Measurements from ENCODE around the gene SEL1L2. TPM values are rescaled to one million over a fixed set of nuclear protein-coding genes. Genes with fewer than 3 reads are reported as not detected.

SEL1L2 gene
- polyA plus RNA-seq, 1 experiment, result not detected

DNA sequence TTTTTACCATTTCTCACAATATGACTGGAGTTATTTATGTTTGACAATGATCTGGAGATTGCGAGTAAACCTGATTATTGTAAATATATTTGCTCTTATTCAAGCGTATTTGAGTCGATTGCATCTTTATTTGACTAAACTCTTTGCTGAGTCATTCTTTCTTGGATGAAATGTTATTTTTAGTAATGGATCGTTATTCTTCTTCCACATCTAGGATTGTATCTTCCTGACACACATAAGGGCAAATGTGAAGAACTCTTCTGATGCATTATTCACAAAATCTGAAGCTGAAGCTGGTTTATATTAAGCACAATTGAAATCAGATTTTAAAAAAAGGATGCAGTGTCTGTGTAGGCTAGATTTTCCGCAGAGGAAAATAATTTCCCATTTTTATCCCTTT lies 68.2 kb downstream of the SEL1L2 start:
- ChIA-PET POLR2A (no interaction called here), CTCF (no interaction called here)
- DNase-seq (ENCODE audit: low read depth, low spot score), result no peak
- peaks cover 7% of the 10 kb centered on the region for H3K9me3 ChIP-seq (ENCODE audit: control insufficient read depth, insufficient read depth, low read length)
- no peaks in the 10 kb centered on the region for H3K27me3 ChIP-seq (ENCODE audit: control insufficient read depth, insufficient read depth, low read length)
- TF ChIP-seq, protein P1, sequence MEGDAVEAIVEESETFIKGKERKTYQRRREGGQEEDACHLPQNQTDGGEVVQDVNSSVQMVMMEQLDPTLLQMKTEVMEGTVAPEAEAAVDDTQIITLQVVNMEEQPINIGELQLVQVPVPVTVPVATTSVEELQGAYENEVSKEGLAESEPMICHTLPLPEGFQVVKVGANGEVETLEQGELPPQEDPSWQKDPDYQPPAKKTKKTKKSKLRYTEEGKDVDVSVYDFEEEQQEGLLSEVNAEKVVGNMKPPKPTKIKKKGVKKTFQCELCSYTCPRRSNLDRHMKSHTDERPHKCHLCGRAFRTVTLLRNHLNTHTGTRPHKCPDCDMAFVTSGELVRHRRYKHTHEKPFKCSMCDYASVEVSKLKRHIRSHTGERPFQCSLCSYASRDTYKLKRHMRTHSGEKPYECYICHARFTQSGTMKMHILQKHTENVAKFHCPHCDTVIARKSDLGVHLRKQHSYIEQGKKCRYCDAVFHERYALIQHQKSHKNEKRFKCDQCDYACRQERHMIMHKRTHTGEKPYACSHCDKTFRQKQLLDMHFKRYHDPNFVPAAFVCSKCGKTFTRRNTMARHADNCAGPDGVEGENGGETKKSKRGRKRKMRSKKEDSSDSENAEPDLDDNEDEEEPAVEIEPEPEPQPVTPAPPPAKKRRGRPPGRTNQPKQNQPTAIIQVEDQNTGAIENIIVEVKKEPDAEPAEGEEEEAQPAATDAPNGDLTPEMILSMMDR (IDR thresholded peaks at IDR 0.05; ENCODE audit: low read depth, low read length), result no peak
- H3K27ac ChIP-seq (ENCODE audit: low read depth, low read length), result no peak overlapping the region
- no peak overlapping the region for H3K4me3 ChIP-seq (ENCODE audit: low read depth, low read length)

- DNase-seq (ENCODE audit: low read depth, low spot score), result no peak
- no peaks in the 10 kb centered on the region for H3K27me3 ChIP-seq (ENCODE audit: control insufficient read depth, insufficient read depth, low read length)
- H3K27ac ChIP-seq (ENCODE audit: low read depth, low read length), result no peak overlapping the region
- ChIA-PET CTCF (no interaction called here), POLR2A (no interaction called here)
- peaks cover 7% of the 10 kb centered on the region; the same call in 1 of the 2 replicates for H3K9me3 ChIP-seq (ENCODE audit: control insufficient read depth, insufficient read depth, low read length)
- TF ChIP-seq, protein P1 (IDR thresholded peaks at IDR 0.05; ENCODE audit: low read depth, low read length), result no peak
- H3K4me3 ChIP-seq (ENCODE audit: low read depth, low read length), result no peak overlapping the region
Observed at GRCh38 chr20:13915284-13915683, 75.1 kb downstream of the SEL1L2 start.

GRCh38 chr20:13913572-13913971 lies 76.8 kb downstream of the SEL1L2 start:
- POLR2A ChIA-PET, result no interaction called here
- TF ChIP-seq, protein P1 (IDR thresholded peaks at IDR 0.05; ENCODE audit: low read depth, low read length), result no peak
- DNase-seq (ENCODE audit: low read depth, low spot score), result no peak
- Histone ChIP-seq H3K4me3 (ENCODE audit: low read depth, low read length) (no peak overlapping the region), H3K27me3 (ENCODE audit: control insufficient read depth, insufficient read depth, low read length) (no peaks in the 10 kb centered on the region), H3K9me3 (ENCODE audit: control insufficient read depth, insufficient read depth, low read length) (peaks cover 7% of the 10 kb centered on the region; the same call in 1 of the 2 replicates), H3K27ac (ENCODE audit: low read depth, low read length) (no peak overlapping the region)
- CTCF ChIA-PET, result no interaction called here

- TF ChIP-seq, protein P1 (IDR thresholded peaks at IDR 0.05; ENCODE audit: low read depth, low read length), result no peak
- no peak for DNase-seq (ENCODE audit: low read depth, low spot score)
- ChIA-PET CTCF (no interaction called here), POLR2A (no interaction called here)
- Histone ChIP-seq H3K4me3 (ENCODE audit: low read depth, low read length) (no peak overlapping the region), H3K27me3 (ENCODE audit: control insufficient read depth, insufficient read depth, low read length) (no peaks in the 10 kb centered on the region), H3K27ac (ENCODE audit: low read depth, low read length) (no peak overlapping the region), H3K9me3 (ENCODE audit: control insufficient read depth, insufficient read depth, low read length) (peaks cover 7% of the 10 kb centered on the region; the same call in 1 of the 2 replicates)
Observed at GRCh38 chr20:13913131-13913530, 77.3 kb downstream of the SEL1L2 start.

GRCh38 chr20:13910492-13910891 lies 79.9 kb downstream of the SEL1L2 start:
- Histone ChIP-seq H3K27ac (ENCODE audit: low read depth, low read length) (no peak overlapping the region), H3K9me3 (ENCODE audit: control insufficient read depth, insufficient read depth, low read length) (peaks cover 6% of the 10 kb centered on the region), H3K27me3 (ENCODE audit: control insufficient read depth, insufficient read depth, low read length) (no peaks in the 10 kb centered on the region), H3K4me3 (ENCODE audit: low read depth, low read length) (no peak overlapping the region)
- ChIA-PET CTCF (no interaction called here), POLR2A (no interaction called here)
- no peak for DNase-seq (ENCODE audit: low read depth, low spot score)
- TF ChIP-seq, protein P1 (IDR thresholded peaks at IDR 0.05; ENCODE audit: low read depth, low read length), result no peak

All from AG04450 (cell line).